HUES64 (cell line): ENCODE results near the gene GON4L.
"Not testable (repeated sequence)": the region's sequence is repeated elsewhere in the genome, so short reads cannot be mapped to it uniquely, and the experiment has no call there.

ENCODE experiments used
- H3K27ac ChIP-seq: 2 replicates; pipeline ENCODE4 v1.7.0; 2013; ENCODE audit warnings: low read depth, low read length, inconsistent platforms
- H3K27me3 ChIP-seq: 2 replicates; pipeline ENCODE4 v1.6.1; 2013; ENCODE audit warnings: mild to moderate bottlenecking, low read length; ENCODE audit not compliant: insufficient read depth
- H3K36me3 ChIP-seq: 2 replicates; pipeline ENCODE4 v1.6.1; 2013; ENCODE audit warnings: mild to moderate bottlenecking, low read length; ENCODE audit not compliant: insufficient read depth
- H3K4me1 ChIP-seq: 2 replicates; pipeline ENCODE4 v1.6.1; 2013; ENCODE audit warnings: mild to moderate bottlenecking, low read length, moderate library complexity; ENCODE audit not compliant: insufficient read depth
- H3K4me3 ChIP-seq: 2 replicates; pipeline ENCODE4 v1.5.1; 2013; ENCODE audit warnings: mild to moderate bottlenecking, low read length, moderate library complexity
- H3K9ac ChIP-seq: 2 replicates; pipeline ENCODE4 v1.6.1; 2013; ENCODE audit warnings: mild to moderate bottlenecking, low read depth, low read length
- H3K9me3 ChIP-seq: 2 replicates; pipeline ENCODE4 v1.6.1; 2013; ENCODE audit warnings: low read depth, low read length; ENCODE audit not compliant: insufficient read depth
- WGBS: fragments of 150-250, 120-280 bp; methylation state at CpG from one replicate; pipeline ENCODE4 v1.1.7; 2013; ENCODE audit warnings: missing lambda C conversion rate; 5-methylcytosine and 5-hydroxymethylcytosine counted together

GON4L gene

DNA sequence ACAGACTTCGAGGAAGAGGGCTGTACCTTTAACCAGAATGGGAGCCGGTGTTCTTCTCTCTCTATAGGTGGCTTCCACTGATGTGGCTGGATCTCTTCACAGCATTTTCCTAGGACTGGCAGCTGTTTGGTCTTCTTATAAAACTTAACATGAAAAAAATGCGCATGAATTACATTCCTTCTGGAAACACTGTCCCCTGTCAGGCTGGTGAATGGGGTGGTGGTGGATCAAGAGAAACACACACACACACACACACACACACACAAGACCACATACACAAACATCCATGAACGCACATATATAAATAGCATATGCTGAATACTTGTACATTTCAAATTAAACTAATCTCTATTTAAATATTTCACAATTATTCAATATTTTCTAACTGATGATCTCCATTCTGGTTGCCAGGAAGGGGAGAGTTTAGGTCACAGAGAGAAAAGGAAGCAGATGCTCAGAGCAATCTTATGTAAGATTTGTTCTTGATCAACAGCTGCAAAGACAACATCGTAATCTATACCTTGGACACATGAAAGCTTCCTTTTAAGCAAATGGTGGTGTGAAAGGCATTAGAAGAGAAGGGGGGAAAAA is 89.5 kb downstream of the GON4L start:
- not testable (repeated sequence) for H3K27me3 ChIP-seq, H3K9ac ChIP-seq, H3K9me3 ChIP-seq, H3K4me1 ChIP-seq, H3K27ac ChIP-seq, H3K4me3 ChIP-seq
- peaks cover 92% of the 10 kb centered on the region for H3K36me3 ChIP-seq
- WGBS = 100% methylated on average over 2 of the region's 5 CpGs

DNA sequence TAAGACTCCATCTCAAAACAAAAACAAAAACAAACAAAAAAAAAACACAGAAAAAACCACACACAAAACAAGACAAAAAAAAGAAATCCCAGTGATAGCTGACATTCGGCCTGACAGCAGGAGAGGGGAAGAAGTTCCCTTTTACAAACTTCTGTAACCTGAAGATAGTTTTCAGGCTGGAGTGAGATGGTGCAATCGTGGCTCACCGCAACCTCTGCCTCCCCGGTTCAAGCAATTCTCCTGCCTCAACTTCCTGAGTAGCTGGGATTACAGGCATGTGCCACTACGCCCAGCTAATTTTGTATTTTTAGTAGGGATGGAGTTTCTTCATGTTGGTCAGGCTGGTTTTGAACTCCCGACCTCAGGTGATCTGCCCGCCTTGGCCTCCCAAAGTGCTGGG is 93.0 kb downstream of the GON4L start:
- not testable (repeated sequence) for H3K4me1 ChIP-seq, H3K27me3 ChIP-seq, H3K4me3 ChIP-seq, H3K27ac ChIP-seq, H3K9ac ChIP-seq, H3K9me3 ChIP-seq
- WGBS = 98% methylated on average over 7 of the region's 7 CpGs
- peaks cover 88% of the 10 kb centered on the region for H3K36me3 ChIP-seq

DNA sequence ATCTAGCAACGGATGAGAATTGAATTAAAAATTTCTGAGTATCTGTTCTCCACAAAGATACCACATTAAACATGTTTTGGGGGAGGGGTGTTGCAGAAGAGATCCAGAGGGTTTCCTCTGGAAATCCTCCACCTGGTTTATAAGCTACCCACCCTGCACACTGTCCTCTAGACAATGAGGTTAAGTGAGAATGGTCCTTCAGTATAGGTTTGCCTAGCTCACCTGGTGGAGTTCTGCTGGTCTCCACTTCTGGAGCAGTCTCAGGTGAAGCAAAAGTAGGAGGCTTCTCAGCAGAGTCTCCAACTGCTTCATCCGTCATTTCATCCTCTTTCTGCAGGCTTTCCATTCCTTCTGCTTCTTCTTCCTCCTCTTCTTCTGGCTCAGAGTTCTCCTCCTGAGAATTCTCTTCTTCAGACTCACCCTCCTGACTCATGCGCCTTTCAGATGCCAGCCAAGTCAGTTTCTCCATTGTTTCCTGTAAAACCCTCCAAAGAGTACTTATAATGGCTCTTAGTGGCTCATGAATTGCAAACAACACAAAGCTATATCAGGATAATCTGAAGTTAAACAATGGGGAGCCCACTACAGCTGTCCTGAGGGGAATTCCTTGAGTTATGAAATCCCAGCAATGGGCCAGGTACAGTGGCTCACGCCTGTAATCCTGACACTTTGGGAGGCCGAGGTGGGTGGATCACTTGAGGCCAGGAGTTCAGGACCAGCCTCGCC is 93.8 kb downstream of the GON4L start:
- H3K27ac ChIP-seq, H3K27me3 ChIP-seq, H3K4me3 ChIP-seq, H3K4me1 ChIP-seq, H3K9ac ChIP-seq, H3K9me3 ChIP-seq: not testable (repeated sequence)
- 93% methylated on average over 5 of the region's 6 CpGs for WGBS
- peaks cover 90% of the 10 kb centered on the region for H3K36me3 ChIP-seq

DNA sequence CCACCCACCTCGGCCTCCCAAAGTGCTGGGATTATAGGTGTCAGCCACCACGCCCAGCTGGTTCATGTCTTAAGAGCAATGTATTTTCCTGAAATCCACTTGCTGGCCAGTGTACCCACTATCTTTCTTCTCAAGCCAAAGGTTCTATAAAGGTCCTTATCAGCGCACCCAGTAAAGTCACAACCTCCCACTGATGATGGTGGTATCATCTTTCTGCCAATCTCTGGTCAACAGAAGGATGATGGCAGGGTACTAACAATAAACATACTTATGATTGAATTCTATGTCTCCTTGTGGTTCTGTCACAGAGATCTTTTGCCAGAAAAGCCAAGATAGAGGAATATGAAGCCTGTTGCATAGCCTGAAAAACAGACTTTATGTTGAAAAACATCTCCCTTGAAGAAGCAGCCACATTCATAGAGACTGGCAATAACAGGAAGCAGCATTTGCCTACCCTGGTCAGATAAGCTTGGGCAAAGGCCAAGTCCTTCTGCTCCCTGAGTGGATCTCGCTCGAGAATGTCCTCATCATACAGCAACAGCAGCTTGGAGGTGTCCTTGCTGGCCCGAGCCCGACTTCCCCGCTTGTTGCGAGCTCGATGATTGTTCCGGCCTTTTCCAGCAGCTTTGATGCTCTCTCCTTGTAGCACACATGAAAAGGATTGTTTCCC is 95.1 kb downstream of the GON4L start:
- WGBS = 95% methylated on average over 11 of the region's 11 CpGs
- H3K4me1 ChIP-seq = 0 out of 2 replicates have a peak, but pooled peaks cover 2% of the 10 kb centered on the region
- H3K4me3 ChIP-seq = no peak overlapping the region
- H3K27ac ChIP-seq = no peak overlapping the region
- H3K36me3 ChIP-seq = peaks cover 88% of the 10 kb centered on the region
- no peaks in the 10 kb centered on the region for H3K9me3 ChIP-seq
- H3K9ac ChIP-seq = no peak overlapping the region
- H3K27me3 ChIP-seq = no peaks in the 10 kb centered on the region

DNA sequence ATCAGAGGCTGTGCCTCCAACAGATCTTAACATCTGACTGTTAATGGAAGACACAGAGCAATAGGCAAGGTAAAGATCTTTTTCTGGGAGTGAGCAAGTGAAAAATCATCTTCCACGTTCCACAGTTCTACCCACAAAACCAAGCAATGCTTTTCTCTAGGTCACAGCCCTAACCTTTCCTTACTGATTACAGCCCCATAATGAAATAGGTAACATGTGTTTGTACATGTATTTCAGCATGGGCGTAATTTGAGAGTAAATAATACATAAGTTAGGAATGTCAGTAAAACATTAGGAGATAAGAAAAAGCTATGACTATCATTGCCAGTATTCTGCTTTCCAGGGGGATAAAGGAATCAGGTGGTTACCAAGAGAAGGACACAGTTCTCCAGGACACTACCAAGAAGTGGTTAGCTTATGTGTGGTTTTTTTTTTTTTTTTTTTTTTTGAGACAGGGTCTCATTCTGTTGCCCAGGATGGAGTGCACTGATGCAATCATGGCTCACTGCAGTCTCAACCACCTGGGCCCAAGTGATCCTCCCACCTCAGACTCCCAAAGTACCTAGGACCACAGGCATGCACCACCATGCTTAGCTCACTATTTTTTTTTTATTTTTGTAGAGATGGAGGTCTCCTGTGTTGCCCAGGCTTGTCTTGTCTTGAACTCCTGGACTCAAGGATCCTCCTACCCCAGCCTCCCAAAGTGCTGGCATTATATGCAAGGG is 96.1 kb downstream of the GON4L start:
- 100% methylated on average over 1 of the region's 2 CpGs for WGBS
- Histone ChIP-seq H3K4me1 (0 out of 2 replicates have a peak, but pooled peaks cover 2% of the 10 kb centered on the region), H3K9me3 (no peaks in the 10 kb centered on the region), H3K9ac (no peak overlapping the region), H3K27me3 (no peaks in the 10 kb centered on the region), H3K36me3 (peaks cover 87% of the 10 kb centered on the region), H3K4me3 (no peak overlapping the region), H3K27ac (peak overlapping the region; percentile 34; the same call in 1 of the 2 replicates)

DNA sequence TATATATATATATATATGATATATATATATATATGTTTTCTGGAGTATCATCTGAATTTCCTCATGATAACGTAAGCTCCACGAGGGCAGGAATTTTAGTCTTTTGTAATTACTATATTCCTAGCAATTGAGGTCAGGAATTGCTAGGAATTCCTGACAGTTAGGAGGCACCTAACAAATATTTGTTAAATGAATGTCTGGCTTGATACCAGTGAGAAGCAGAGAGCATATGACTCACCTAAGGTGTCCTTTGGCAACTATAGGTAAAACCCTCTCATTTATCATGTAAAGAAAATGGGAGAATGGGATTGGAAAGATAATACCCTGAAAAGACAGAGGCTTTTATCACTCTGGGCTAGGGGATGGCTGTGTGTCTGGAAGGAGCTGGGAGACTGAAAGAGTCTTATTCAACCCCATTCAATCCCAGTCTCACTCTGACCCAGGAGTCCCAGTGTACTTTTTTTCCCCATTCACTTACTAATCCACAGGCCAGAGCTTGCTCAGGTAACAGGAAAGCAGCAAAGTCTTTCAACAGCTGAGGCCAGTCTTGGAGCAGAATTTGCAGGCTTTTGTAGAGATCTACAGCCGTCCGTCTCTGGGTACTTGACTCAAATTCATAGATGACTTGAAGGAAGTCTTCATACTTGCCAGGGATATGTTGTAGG is 96.9 kb downstream of the GON4L start:
- Histone ChIP-seq H3K9ac (no peak overlapping the region), H3K27me3 (no peaks in the 10 kb centered on the region), H3K4me3 (no peak overlapping the region), H3K4me1 (0 out of 2 replicates have a peak, but pooled peaks cover 2% of the 10 kb centered on the region), H3K27ac (peak overlapping the region; percentile 34; the same call in 1 of the 2 replicates), H3K9me3 (no peaks in the 10 kb centered on the region), H3K36me3 (peaks cover 87% of the 10 kb centered on the region)
- 89% methylated on average over 4 of the region's 4 CpGs for WGBS

DNA sequence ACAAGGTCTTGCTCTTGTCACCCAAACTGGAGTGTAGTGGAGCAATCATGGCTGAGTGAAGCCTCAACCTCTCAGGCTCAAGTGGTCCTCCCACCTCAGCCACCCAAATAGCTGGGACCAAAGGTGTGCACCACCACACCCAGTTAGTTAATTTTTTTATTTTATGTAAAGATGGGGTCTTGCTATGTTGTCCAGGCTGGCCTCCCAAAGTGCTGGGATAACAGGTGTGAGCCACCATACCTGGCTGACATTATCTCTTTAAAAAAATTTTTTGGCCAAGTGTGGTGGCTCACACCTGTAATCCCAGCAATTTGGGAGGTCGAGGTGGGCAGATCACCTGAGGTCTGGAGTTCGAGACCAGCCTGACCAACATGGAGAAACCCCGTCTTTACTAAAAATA is 98.0 kb downstream of the GON4L start:
- H3K4me3 ChIP-seq, H3K27ac ChIP-seq, H3K4me1 ChIP-seq, H3K27me3 ChIP-seq, H3K9ac ChIP-seq, H3K9me3 ChIP-seq: not testable (repeated sequence)
- H3K36me3 ChIP-seq = peaks cover 84% of the 10 kb centered on the region
- over 99% methylated on average over 3 of the region's 3 CpGs for WGBS

DNA sequence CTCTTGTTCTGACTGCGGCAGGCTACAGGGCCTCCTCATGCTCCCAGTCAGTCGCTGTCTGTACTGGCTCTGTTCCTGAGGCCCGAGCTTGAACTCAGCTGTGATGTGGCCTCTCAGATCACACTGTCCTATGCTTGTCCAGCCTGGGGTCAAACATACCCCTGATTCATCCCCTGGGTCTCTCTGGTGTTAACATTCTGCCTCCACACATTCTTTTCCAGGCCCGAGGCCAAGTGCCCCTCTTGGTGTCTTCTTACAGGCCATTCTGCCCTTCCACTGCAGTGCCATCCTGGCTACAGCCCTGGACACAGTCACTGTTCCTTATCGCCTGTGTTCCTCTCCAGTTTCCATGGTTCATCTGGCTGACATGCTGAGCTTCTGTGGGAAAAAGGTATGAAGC is 108.9 kb downstream of the GON4L start:
- H3K9ac ChIP-seq, H3K4me3 ChIP-seq, H3K9me3 ChIP-seq, H3K27me3 ChIP-seq, H3K4me1 ChIP-seq, H3K27ac ChIP-seq: not testable (repeated sequence)
- peaks cover 39% of the 10 kb centered on the region for H3K36me3 ChIP-seq
- WGBS = 92% methylated on average over 4 of the region's 5 CpGs

DNA sequence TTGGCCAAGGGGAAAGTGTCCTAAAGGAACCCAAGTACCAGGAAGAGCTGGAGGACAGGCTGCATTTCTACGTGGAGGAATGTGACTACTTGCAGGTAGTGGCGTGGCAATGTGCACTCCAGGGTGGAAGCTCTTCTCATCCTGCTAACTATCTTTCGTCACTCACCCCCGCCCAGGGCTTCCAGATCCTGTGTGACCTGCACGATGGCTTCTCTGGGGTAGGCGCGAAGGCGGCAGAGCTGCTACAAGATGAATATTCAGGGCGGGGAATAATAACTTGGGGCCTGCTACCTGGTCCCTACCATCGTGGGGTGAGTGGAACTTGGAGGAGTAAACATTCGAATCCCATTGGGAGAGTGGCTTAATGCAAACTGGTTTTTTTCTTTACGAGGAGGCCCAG is 109.4 kb downstream of the GON4L start:
- H3K27me3 ChIP-seq, H3K27ac ChIP-seq, H3K9me3 ChIP-seq, H3K4me1 ChIP-seq, H3K9ac ChIP-seq, H3K4me3 ChIP-seq: not testable (repeated sequence)
- WGBS = 95% methylated on average over 11 of the region's 12 CpGs
- peaks cover 34% of the 10 kb centered on the region for H3K36me3 ChIP-seq

DNA sequence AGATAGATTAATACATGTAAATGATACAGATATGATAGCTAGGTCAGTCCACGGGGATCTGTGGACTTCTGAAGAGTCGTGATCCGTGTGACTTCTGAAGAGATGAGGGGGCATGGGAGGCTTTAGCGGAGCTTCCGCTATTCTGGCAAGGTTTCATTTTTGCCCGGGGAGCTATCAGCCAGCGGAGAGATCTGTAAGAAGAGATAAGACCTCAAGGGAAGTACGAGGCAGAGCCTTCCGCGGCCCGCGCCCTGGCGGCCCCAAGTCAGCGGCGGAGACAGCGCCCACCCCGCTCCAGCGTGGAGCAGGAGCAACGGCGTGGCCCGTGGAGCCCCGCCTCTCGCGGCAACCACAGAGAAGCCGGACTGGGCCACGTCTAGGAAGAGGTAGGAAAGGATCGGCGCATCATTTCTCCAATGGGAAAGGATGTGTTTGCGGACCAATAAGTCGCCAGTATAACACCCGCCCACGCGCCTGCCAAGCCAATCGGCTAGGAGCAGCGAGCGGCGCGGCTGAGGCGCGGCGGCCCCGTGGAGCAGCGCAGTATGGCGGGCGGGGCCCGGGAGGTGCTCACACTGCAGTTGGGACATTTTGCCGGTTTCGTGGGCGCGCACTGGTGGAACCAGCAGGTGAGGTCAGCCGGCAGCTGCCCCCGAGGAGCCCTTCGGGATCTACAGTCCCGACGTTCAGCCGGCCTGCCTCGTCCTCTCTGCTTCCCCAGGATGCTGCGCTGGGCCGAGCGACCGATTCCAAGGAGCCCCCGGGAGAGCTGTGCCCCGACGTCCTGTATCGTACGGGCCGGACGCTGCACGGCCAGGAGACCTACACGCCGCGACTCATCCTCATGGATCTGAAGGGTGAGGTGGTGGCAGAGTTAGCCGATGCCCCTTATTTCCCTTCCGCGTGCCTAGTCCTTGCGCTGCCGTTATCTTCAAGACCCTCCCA is 111.5 kb downstream of the GON4L start:
- Histone ChIP-seq H3K27ac (0 out of 2 replicates have a peak overlapping the region, but pooled peaks have one; percentile 3), H3K9ac (peak overlapping the region; percentile 89), H3K4me3 (peak overlapping the region; percentile 95), H3K36me3 (peaks cover 16% of the 10 kb centered on the region)
- H3K27me3 ChIP-seq, H3K9me3 ChIP-seq, H3K4me1 ChIP-seq: not testable (repeated sequence)
- 1% methylated on average over 34 of the region's 77 CpGs for WGBS
